Measurements from ENCODE around the gene PLD4.

DNA sequence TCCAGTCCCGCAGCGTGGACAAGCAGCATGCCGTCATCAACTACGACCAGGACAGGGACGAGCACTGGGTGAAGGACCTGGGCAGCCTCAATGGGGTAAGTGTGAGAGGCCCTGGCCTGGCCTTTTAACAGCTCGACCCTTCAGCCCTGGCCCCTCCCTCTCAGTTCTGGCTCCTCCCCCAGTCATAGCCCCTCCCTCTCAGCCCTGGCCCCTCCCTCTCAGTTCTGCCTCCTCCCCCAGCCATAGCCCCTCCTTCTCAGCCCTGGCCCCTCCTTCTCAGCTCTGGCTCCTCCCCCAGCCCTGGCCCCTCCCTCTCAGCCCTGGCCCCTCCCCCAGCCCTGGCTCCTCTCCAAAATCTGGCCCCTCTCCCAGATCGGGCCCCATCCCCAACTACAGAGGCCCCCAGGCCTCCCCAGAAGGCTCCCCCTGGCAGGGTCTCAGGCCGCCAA lies 48.4 kb upstream of the PLD4 start:
- TF ChIP-seq, protein P1, sequence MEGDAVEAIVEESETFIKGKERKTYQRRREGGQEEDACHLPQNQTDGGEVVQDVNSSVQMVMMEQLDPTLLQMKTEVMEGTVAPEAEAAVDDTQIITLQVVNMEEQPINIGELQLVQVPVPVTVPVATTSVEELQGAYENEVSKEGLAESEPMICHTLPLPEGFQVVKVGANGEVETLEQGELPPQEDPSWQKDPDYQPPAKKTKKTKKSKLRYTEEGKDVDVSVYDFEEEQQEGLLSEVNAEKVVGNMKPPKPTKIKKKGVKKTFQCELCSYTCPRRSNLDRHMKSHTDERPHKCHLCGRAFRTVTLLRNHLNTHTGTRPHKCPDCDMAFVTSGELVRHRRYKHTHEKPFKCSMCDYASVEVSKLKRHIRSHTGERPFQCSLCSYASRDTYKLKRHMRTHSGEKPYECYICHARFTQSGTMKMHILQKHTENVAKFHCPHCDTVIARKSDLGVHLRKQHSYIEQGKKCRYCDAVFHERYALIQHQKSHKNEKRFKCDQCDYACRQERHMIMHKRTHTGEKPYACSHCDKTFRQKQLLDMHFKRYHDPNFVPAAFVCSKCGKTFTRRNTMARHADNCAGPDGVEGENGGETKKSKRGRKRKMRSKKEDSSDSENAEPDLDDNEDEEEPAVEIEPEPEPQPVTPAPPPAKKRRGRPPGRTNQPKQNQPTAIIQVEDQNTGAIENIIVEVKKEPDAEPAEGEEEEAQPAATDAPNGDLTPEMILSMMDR (IDR thresholded peaks at IDR 0.05) = no peak
- no peak for TF ChIP-seq POLR2A (IDR thresholded peaks at IDR 0.05)

Measured in uterus (tissue), 2 donors.